IMR-90 (cell line): ENCODE measurements around the gene PDE4B. TPM values are rescaled to one million over a fixed set of nuclear protein-coding genes. Genes with fewer than 3 reads are reported as not detected.

Experiments used
- ATAC-seq: fragments of 200-7000 bp; cut with Tn5 transposase; 2 replicates; pipeline ENCODE4 v1.9.1; 2020; ENCODE audit warnings: low read depth, mild to moderate bottlenecking, moderate library complexity
- BruUV-seq: library from RNA; stranded (reverse); fragments of 400-500 nt; replicated peaks from 2 replicates; lab custom pipeline; 2021; lab: Mats Ljungman, UMichigan
- CTCF ChIA-PET: fragments of 300-600 bp; formaldehyde crosslinking; extraction: SDS; loops from one replicate; lab custom pipeline; 2021; ENCODE audit warnings: antibody characterized with exemption; lab: Yijun Ruan, JAX
- POLR2A ChIA-PET: fragments of 300-600 bp; sonication (Branson Sonifier 250); formaldehyde crosslinking; loops from one replicate; lab custom pipeline; 2022; ENCODE audit warnings: antibody characterized with exemption; ENCODE audit not compliant: unreplicated experiment; lab: Charles Lee
- DNase-seq: peaks from one replicate; pipeline ENCODE4 v3.0.0; 2013
- H2AFZ ChIP-seq: replicated peaks from 2 replicates; pipeline ENCODE3; 2013; ENCODE audit warnings: low read length, mild to moderate bottlenecking; ENCODE audit not compliant: poor library complexity
- H2AK5ac ChIP-seq: 2 replicates; pipeline ENCODE4 v1.6.1; 2013; ENCODE audit warnings: low read depth, low read length, inconsistent platforms
- H2AK9ac ChIP-seq: replicated peaks from 2 replicates; pipeline ENCODE3; 2013; ENCODE audit warnings: mild to moderate bottlenecking, low read depth, low read length, moderate library complexity; ENCODE audit not compliant: poor library complexity
- H2BK120ac ChIP-seq: 2 replicates; pipeline ENCODE4 v1.6.1; 2013; ENCODE audit warnings: low read depth, low read length, inconsistent platforms
- H2BK15ac ChIP-seq: 3 replicates; pipeline ENCODE4 v1.6.1; 2013; ENCODE audit warnings: low read depth, low read length, inconsistent platforms
- H2BK20ac ChIP-seq: 2 replicates; pipeline ENCODE4 v1.6.1; 2013; ENCODE audit warnings: low read depth, mild to moderate bottlenecking, inconsistent platforms, low read length, moderate library complexity
- H2BK5ac ChIP-seq: 2 replicates; pipeline ENCODE4 v1.6.1; 2013; ENCODE audit warnings: mild to moderate bottlenecking, low read depth, low read length, inconsistent platforms; ENCODE audit not compliant: poor library complexity, severe bottlenecking
- H3K14ac ChIP-seq: replicated peaks from 2 replicates; pipeline ENCODE4 v1.6.1; 2013; ENCODE audit warnings: low read depth, low read length, inconsistent platforms
- H3K18ac ChIP-seq: 2 replicates; pipeline ENCODE4 v1.6.1; 2013; ENCODE audit warnings: low read depth, low read length, control low read depth
- H3K23ac ChIP-seq: 2 replicates; pipeline ENCODE4 v1.6.1; 2013; ENCODE audit warnings: low read depth, low read length, inconsistent platforms
- H3K27ac ChIP-seq: 2 replicates; pipeline ENCODE4 v1.5.1; 2013; ENCODE audit warnings: mild to moderate bottlenecking, control low read depth, low read length; ENCODE audit not compliant: insufficient read depth
- H3K27me3 ChIP-seq: 2 replicates; pipeline ENCODE4 v1.6.1; 2013; ENCODE audit warnings: low read length; ENCODE audit not compliant: control insufficient read depth, insufficient read depth
- H3K36me3 ChIP-seq: 2 replicates; pipeline ENCODE4 v1.6.1; 2013; ENCODE audit warnings: low read length, mixed read lengths; ENCODE audit not compliant: control insufficient read depth, insufficient read depth
- H3K4ac ChIP-seq: 2 replicates; pipeline ENCODE4 v1.6.1; 2013; ENCODE audit warnings: low read depth, low read length, inconsistent platforms
- H3K4me1 ChIP-seq: 2 replicates; pipeline ENCODE4 v1.6.1; 2013; ENCODE audit warnings: low read length, mixed read lengths; ENCODE audit not compliant: control insufficient read depth, insufficient read depth
- H3K4me2 ChIP-seq: 2 replicates; pipeline ENCODE4 v1.6.1; 2013; ENCODE audit warnings: low read depth, mild to moderate bottlenecking, control low read depth, low read length, moderate library complexity
- H3K4me3 ChIP-seq: 2 replicates; pipeline ENCODE4 v1.5.1; 2013; ENCODE audit warnings: low read depth, mild to moderate bottlenecking, control low read depth, low read length, moderate library complexity; ENCODE audit not compliant: insufficient read depth
- H3K56ac ChIP-seq: 2 replicates; pipeline ENCODE4 v1.6.1; 2013; ENCODE audit warnings: low read length, inconsistent platforms; ENCODE audit not compliant: insufficient read depth; ENCODE audit errors: extremely low read depth
- H3K79me1 ChIP-seq, 2 experiments: 2 replicates each; pipeline ENCODE4 v1.6.1; 2013; ENCODE audit warnings: low read length in 2 of 2, inconsistent platforms in 1 of 2, low read depth in 1 of 2
- H3K9ac ChIP-seq: 2 replicates; pipeline ENCODE4 v1.6.1; 2013; ENCODE audit warnings: low read depth, low read length, control low read depth
- H3K9me1 ChIP-seq: 2 replicates; pipeline ENCODE4 v1.6.1; 2013; ENCODE audit warnings: low read length, inconsistent platforms; ENCODE audit not compliant: insufficient read depth
- H3K9me3 ChIP-seq: 2 replicates; pipeline ENCODE4 v1.6.1; 2013; ENCODE audit warnings: low read length; ENCODE audit not compliant: control insufficient read depth, insufficient read depth
- H4K20me1 ChIP-seq: 2 replicates; pipeline ENCODE4 v1.6.1; 2013; ENCODE audit warnings: low read length, inconsistent platforms; ENCODE audit not compliant: insufficient read depth
- H4K5ac ChIP-seq: 2 replicates; pipeline ENCODE4 v1.6.1; 2013; ENCODE audit warnings: mild to moderate bottlenecking, low read depth, low read length, control low read depth
- H4K8ac ChIP-seq, 2 experiments: 2 replicates each; pipeline ENCODE4 v1.6.1; 2013; ENCODE audit warnings: low read depth in 2 of 2, low read length in 2 of 2, control low read depth in 1 of 2, inconsistent platforms in 1 of 2
- H4K91ac ChIP-seq: 2 replicates; pipeline ENCODE4 v1.6.1; 2013; ENCODE audit warnings: low read depth, low read length, inconsistent platforms; ENCODE audit not compliant: insufficient read depth
- BHLHE40 ChIP-seq: fragments of 150-350 bp; IDR thresholded peaks from 2 replicates; pipeline ENCODE4 v1.6.1; 2016; ENCODE audit warnings: mild to moderate bottlenecking, low read depth, low read length
- RFX5 ChIP-seq: IDR thresholded peaks from 2 replicates; pipeline ENCODE4 v1.8.0; 2012; ENCODE audit warnings: low read depth, mild to moderate bottlenecking, low read length, moderate library complexity
- WGBS, 2 experiments: methylation state at CpG; one replicate each; pipeline versions ENCODE4 v1.1.5 to v1.1.7; 2013; ENCODE audit warnings: missing lambda C conversion rate in 2 of 2; ENCODE audit not compliant: insufficient read length in 1 of 2; ENCODE audit errors: extremely low coverage in 2 of 2; 5-methylcytosine and 5-hydroxymethylcytosine counted together
- dilution Hi-C: fragments of 300-500 bp; cut with HindIII; formaldehyde crosslinking; loops from one replicate; pipeline ENCODE4 v1.14.3; 2018; ENCODE audit warnings: low sequenced_read_pairs; ENCODE audit not compliant: unreplicated experiment
- in situ Hi-C: fragments of 300-500 bp; cut with MboI; formaldehyde crosslinking; loops from 3 replicates; pipeline ENCODE4 v1.14.3; 2019; ENCODE audit warnings: low sequenced_read_pairs, inconsistent platforms, mixed read lengths
- intact Hi-C: fragments of 100-400 bp; cut with micrococcal nuclease; formaldehyde crosslinking; loops from 2 replicates; pipeline ENCODE4 v1.10.0; 2022
- polyA plus RNA-seq, 3 experiments: library from polyadenylated mRNA; depleted of rRNA; stranded (reverse); fragments of >200 nt; gene quantifications; 2 replicates each; pipeline ENCODE4 v1.2.3, GENCODE V29; 2012; ENCODE audit warnings: low replicate concordance in 1 of 3
- total RNA-seq: library from RNA; depleted of rRNA; stranded (reverse); fragments of >200 nt; gene quantifications from 2 replicates; pipeline ENCODE4 v1.2.3, GENCODE V29; 2012

The PDE4B gene
- total and polyA plus RNA-seq, 2 of the 4 experiments (the other 2 are of a cell fraction), result 5.8 to 21.3 TPM

- H2AK5ac ChIP-seq, result no peak overlapping the region
- in situ Hi-C loops (no loop called here), intact Hi-C loops (loop anchor here (10.0 kb wide), 2 partner anchors 163 to 453 kb away; no protein-coding TSS in a partner anchor), dilution Hi-C loops (no loop called here)
- H2BK120ac ChIP-seq, result no peak overlapping the region
- H3K9me3 ChIP-seq, result peaks cover 5% of the 10 kb centered on the region
- peak overlapping the region; percentile 93 for H3K4me2 ChIP-seq
- no peak overlapping the region for H3K27ac ChIP-seq
- peak; percentile 24 for DNase-seq
- H3K4me3 ChIP-seq, result peak overlapping the region; percentile 53
- H3K14ac ChIP-seq, result no peak overlapping the region
- H2AFZ ChIP-seq, result peak overlapping the region; percentile 95
- POLR2A ChIA-PET, result interaction anchor here (0.5 kb wide), 1 partner anchor 372 kb away, joined by 5 read pairs; no protein-coding TSS in a partner anchor
- H4K20me1 ChIP-seq, result no peaks in the 10 kb centered on the region
- no peak for TF ChIP-seq BHLHE40
- no peak for TF ChIP-seq RFX5
- 3% methylated on average over 15 of the region's 35 CpGs; no CpG with 5 or more reads in 1 of the 2 experiments for WGBS, 2 experiments
- no peak overlapping the region for H3K56ac ChIP-seq
- peaks cover 2% of the 10 kb centered on the region; the same call in 1 of the 2 replicates for H3K4me1 ChIP-seq
- peaks cover 4% of the 10 kb centered on the region for H3K27me3 ChIP-seq
- H3K36me3 ChIP-seq, result no peaks in the 10 kb centered on the region
- H3K4ac ChIP-seq, result no peak overlapping the region
- H3K79me1 ChIP-seq, result no peaks in the 10 kb centered on the region
- peak overlapping the region; percentile 62 for H2AK9ac ChIP-seq
- CTCF ChIA-PET, result interaction anchor here (0.6 kb wide), 2 partner anchors 70 to 257 kb away, joined by 3 read pairs; no protein-coding TSS in a partner anchor
- no peak overlapping the region for H3K18ac ChIP-seq
- no peak overlapping the region for H3K23ac ChIP-seq
- H4K5ac ChIP-seq, result no peak overlapping the region
- H2BK20ac ChIP-seq, result 0 out of 2 replicates have a peak overlapping the region, but pooled peaks have one; percentile 20
- ATAC-seq, result peak; percentile 46
- H2BK15ac ChIP-seq, result no peak overlapping the region
- no peaks in the 10 kb centered on the region for H3K9me1 ChIP-seq
- H3K9ac ChIP-seq, result no peak overlapping the region
- no TSS peak for BruUV-seq
- H2BK5ac ChIP-seq, result no peak overlapping the region
- no peak overlapping the region for H4K8ac ChIP-seq
- H4K91ac ChIP-seq, result no peak overlapping the region
Observed at GRCh38 chr1:65791801-65792668, 660 bp upstream of the PDE4B start.
